Astrocyte (in vitro differentiated cells and primary cell): Measurements from ENCODE around the gene MEGF6. TPM values are rescaled to one million over a fixed set of nuclear protein-coding genes. Genes with fewer than 3 reads are reported as not detected.

Source experiments
- DNase-seq: peaks from one replicate; pipeline ENCODE4 v3.0.0-alpha.2; 2010; ENCODE audit warnings: low read depth
- FAIRE-seq: peaks from 2 replicates; lab custom pipeline; 2011; peaks lifted over from hg19 to GRCh38; lab: Jason Lieb, UNC
- H2AFZ ChIP-seq: 2 replicates; pipeline ENCODE4 v1.6.0; 2012; ENCODE audit warnings: low read depth, low read length, inconsistent platforms
- H3K27ac ChIP-seq: 2 replicates; pipeline ENCODE4 v1.5.1; 2011; ENCODE audit warnings: low read depth, low read length, inconsistent platforms
- H3K27me3 ChIP-seq: 2 replicates; pipeline ENCODE4 v1.6.0; 2011; ENCODE audit warnings: low read length, inconsistent platforms; ENCODE audit not compliant: insufficient read depth
- H3K36me3 ChIP-seq: 2 replicates; pipeline ENCODE4 v1.5.1; 2011; ENCODE audit warnings: low read length, inconsistent platforms; ENCODE audit not compliant: insufficient read depth
- H3K4me1 ChIP-seq: 2 replicates; pipeline ENCODE4 v1.5.1; 2011; ENCODE audit warnings: low read length, inconsistent platforms; ENCODE audit not compliant: insufficient read depth
- H3K4me2 ChIP-seq: 2 replicates; pipeline ENCODE4 v1.6.0; 2012; ENCODE audit warnings: low read length, inconsistent platforms
- H3K4me3 ChIP-seq: 2 replicates; pipeline ENCODE4 v1.5.1; 2011; ENCODE audit warnings: low read depth, mild to moderate bottlenecking, low read length, inconsistent platforms; ENCODE audit not compliant: insufficient read depth
- H3K79me2 ChIP-seq: 2 replicates; pipeline ENCODE4 v1.6.0; 2012; ENCODE audit warnings: mild to moderate bottlenecking, low read length, inconsistent platforms; ENCODE audit not compliant: insufficient read depth
- H3K9ac ChIP-seq: 2 replicates; pipeline ENCODE4 v1.6.0; 2012; ENCODE audit warnings: mild to moderate bottlenecking, low read length, inconsistent platforms
- H3K9me3 ChIP-seq: 2 replicates; pipeline ENCODE4 v1.5.1; 2012; ENCODE audit warnings: low read depth, mild to moderate bottlenecking, low read length, inconsistent platforms; ENCODE audit not compliant: insufficient read depth
- H4K20me1 ChIP-seq: 2 replicates; pipeline ENCODE4 v1.6.0; 2012; ENCODE audit warnings: low read length, inconsistent platforms; ENCODE audit not compliant: insufficient read depth
- H3K27ac Mint-ChIP-seq: one replicate; pipeline ENCODE4 v1.8.0; 2021; ENCODE audit warnings: mild to moderate bottlenecking, mixed read lengths; ENCODE audit not compliant: unreplicated experiment
- H3K27me3 Mint-ChIP-seq: one replicate; pipeline ENCODE4 v1.8.0; 2021; ENCODE audit warnings: low read depth, mixed read lengths; ENCODE audit not compliant: unreplicated experiment
- H3K36me3 Mint-ChIP-seq: one replicate; pipeline ENCODE4 v1.8.0; 2021; ENCODE audit warnings: low read depth, mixed read lengths; ENCODE audit not compliant: unreplicated experiment
- H3K4me1 Mint-ChIP-seq: one replicate; pipeline ENCODE4 v1.8.0; 2021; ENCODE audit warnings: low read depth, mixed read lengths; ENCODE audit not compliant: unreplicated experiment
- H3K4me3 Mint-ChIP-seq: one replicate; pipeline ENCODE4 v1.8.0; 2021; ENCODE audit warnings: mild to moderate bottlenecking, moderate library complexity, mixed read lengths; ENCODE audit not compliant: unreplicated experiment
- H3K9me3 Mint-ChIP-seq: one replicate; pipeline ENCODE4 v1.8.0; 2021; ENCODE audit warnings: mild to moderate bottlenecking, mixed read lengths; ENCODE audit not compliant: unreplicated experiment
- CTCF ChIP-seq: IDR thresholded peaks from 2 replicates; pipeline ENCODE4 v1.5.1; 2011; ENCODE audit warnings: low read depth, mild to moderate bottlenecking, inconsistent platforms, low read length, moderate library complexity; ENCODE audit not compliant: insufficient read depth
- EZH2 ChIP-seq: IDR thresholded peaks from 2 replicates; pipeline ENCODE4 v1.6.1; 2012; ENCODE audit warnings: mild to moderate bottlenecking, low read length, inconsistent platforms; ENCODE audit not compliant: insufficient read depth
- total RNA-seq: library from RNA; stranded (reverse); gene quantifications from 2 replicates; pipeline ENCODE4 v1.2.1, GENCODE V29; 2021

MEGF6 gene
- total RNA-seq, 1 donor from 2014 or later, result 14.8 TPM

GRCh38 chr1:3494321-3495308 lies 116.7 kb downstream of the MEGF6 start:
- Histone ChIP-seq H3K27ac (no peak overlapping the region), H3K4me1 (peaks cover 16% of the 10 kb centered on the region), H3K27me3 (no peaks in the 10 kb centered on the region), H4K20me1 (no peaks in the 10 kb centered on the region), H2AFZ (no peak overlapping the region), H3K36me3 (no peaks in the 10 kb centered on the region), H3K79me2 (no peaks in the 10 kb centered on the region), H3K9me3 (no peaks in the 10 kb centered on the region), H3K4me2 (no peak overlapping the region), H3K9ac (no peak overlapping the region), H3K4me3 (no peak overlapping the region)
- DNase-seq, result no peak
- Mint-ChIP-seq H3K36me3 (no peaks in the 10 kb centered on the region), H3K27me3 (no peaks in the 10 kb centered on the region), H3K9me3 (no peaks in the 10 kb centered on the region), H3K4me1 (no peaks in the 10 kb centered on the region), H3K4me3 (no peak overlapping the region), H3K27ac (no peak overlapping the region)
- FAIRE-seq, result no peak
- TF ChIP-seq EZH2 (no peak), CTCF (no peak)

DNA sequence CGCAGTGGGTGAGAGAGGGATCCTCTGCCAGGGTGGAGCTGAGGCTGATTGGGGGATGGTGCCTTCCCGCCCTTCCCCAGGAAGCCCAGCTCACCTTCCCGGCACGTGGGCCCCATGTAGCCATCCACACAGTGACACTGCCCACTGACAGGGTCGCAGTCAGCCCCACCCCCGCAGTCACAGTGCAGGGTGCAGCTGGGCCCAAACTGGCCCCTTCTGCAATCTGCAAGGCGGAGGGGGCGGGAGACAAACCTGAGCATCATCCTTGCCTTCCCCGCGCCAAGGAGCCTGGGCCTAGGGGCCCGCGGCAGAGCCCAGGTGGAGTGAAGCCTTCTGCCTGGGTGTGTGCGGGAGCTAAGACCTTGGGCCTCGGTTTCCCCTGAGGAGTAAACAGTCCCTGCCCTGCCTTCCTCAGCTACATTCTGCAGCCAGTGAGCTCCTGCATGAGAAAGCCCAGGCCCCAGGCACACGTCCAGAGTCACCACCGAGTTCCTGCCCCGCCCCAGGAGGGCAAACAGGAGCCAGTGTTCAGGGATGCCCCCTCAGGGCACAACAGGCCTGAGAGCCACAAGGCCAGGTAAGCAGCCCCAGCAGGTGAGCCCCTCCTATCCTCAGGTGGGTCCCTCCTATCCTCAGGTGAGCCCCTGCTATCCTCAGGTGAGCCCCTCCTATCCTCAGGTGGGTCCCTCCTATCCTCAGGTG lies 118.6 kb downstream of the MEGF6 start:
- DNase-seq (no peak), FAIRE-seq (no peak)
- no peak overlapping the region for H3K9ac ChIP-seq
- TF ChIP-seq CTCF (no peak), EZH2 (no peak)
- Mint-ChIP-seq H3K9me3 (peaks cover 7% of the 10 kb centered on the region), H3K27me3 (peaks cover 11% of the 10 kb centered on the region), H3K4me1 (no peaks in the 10 kb centered on the region), H3K27ac (no peak overlapping the region), H3K36me3 (peaks cover 1% of the 10 kb centered on the region), H3K4me3 (no peak overlapping the region)
- H2AFZ ChIP-seq, result no peak overlapping the region
- no peaks in the 10 kb centered on the region for H3K79me2 ChIP-seq
- H3K4me3 ChIP-seq, result no peak overlapping the region
- no peaks in the 10 kb centered on the region for H4K20me1 ChIP-seq
- no peaks in the 10 kb centered on the region for H3K36me3 ChIP-seq
- H3K4me1 ChIP-seq, result peaks cover 16% of the 10 kb centered on the region
- H3K4me2 ChIP-seq, result no peak overlapping the region
- peaks cover 12% of the 10 kb centered on the region for H3K9me3 ChIP-seq
- H3K27ac ChIP-seq, result no peak overlapping the region
- no peaks in the 10 kb centered on the region for H3K27me3 ChIP-seq
